ENCODE measurements around the gene ANGPTL4.

DNA sequence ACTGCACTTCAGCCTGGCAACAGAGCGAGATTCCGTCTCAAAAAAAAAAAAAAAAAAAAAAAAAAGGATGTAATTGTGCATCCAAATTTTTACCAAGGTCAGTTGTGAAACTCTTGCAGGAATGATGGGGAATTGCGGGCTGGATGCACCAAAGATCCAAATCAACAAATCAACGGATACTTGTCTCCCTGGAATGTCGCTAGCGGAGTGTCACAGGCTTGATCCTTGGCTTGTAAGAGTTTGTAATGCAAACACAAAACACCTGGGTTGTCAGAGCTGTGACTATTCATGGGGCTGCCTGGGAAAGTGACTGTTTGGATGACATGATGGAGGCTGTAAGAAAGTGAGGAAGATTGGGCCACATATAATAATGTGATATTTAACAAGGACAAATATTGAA lies 25.1 kb upstream of the ANGPTL4 start:
- TF ChIP-seq ZNF384 (IDR thresholded peaks at IDR 0.05) (no peak), TARDBP (IDR thresholded peaks at IDR 0.05) (no peak), HDGF (IDR thresholded peaks at IDR 0.05; ENCODE audit: borderline replicate concordance) (no peak), CTBP1 (IDR thresholded peaks at IDR 0.05; ENCODE audit: borderline replicate concordance) (no peak), FOXM1 (IDR thresholded peaks at IDR 0.05; ENCODE audit: borderline replicate concordance) (no peak), SP1 (IDR thresholded peaks at IDR 0.05) (no peak), NFRKB (IDR thresholded peaks at IDR 0.05) (no peak), BHLHE40 (IDR thresholded peaks at IDR 0.05; ENCODE audit: borderline replicate concordance) (no peak), FOXA1 (IDR thresholded peaks at IDR 0.05) (no peak), FOXK2 (IDR thresholded peaks at IDR 0.05) (no peak), L3MBTL2 (conservative IDR thresholded peaks at IDR 0.05) (no peak), SUZ12 (IDR thresholded peaks at IDR 0.05) (no peak), ARNT (IDR thresholded peaks at IDR 0.05) (no peak)
- TF ChIP-seq, protein P1, sequence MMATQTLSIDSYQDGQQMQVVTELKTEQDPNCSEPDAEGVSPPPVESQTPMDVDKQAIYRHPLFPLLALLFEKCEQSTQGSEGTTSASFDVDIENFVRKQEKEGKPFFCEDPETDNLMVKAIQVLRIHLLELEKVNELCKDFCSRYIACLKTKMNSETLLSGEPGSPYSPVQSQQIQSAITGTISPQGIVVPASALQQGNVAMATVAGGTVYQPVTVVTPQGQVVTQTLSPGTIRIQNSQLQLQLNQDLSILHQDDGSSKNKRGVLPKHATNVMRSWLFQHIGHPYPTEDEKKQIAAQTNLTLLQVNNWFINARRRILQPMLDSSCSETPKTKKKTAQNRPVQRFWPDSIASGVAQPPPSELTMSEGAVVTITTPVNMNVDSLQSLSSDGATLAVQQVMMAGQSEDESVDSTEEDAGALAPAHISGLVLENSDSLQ (IDR thresholded peaks at IDR 0.05), result no peak
